Activated naive CD8-positive, alpha-beta T cell treated with anti-CD3 and anti-CD28 coated beads, Interleukin-2, amount 10 ng/mL, durations not matched to agents 7 days and 5 days (primary cell): ENCODE data around the gene KRTAP5-3. TPM values are rescaled to one million over a fixed set of nuclear protein-coding genes. Genes with fewer than 3 reads are reported as not detected.
A peak's percentile ranks its signal among the peaks of the same experiment; 100 is the strongest.
"Not testable (repeated sequence)": the region's sequence is repeated elsewhere in the genome, so short reads cannot be mapped to it uniquely, and the experiment has no call there.

Experiments used
- ATAC-seq: fragments of 150-1000 bp; cut with Tn5 transposase; one replicate; pipeline ENCODE4 v1.10.0; 2021; ENCODE audit warnings: low read depth, moderate library complexity
- POLR2A ChIA-PET: fragments of 350-600 bp; sonication (Branson Sonifier 250); formaldehyde crosslinking; loops from one replicate; lab custom pipeline; 2021; ENCODE audit warnings: antibody characterized with exemption; lab: Charles Lee
- DNase-seq: peaks from one replicate; pipeline ENCODE4 v3.0.0; 2021
- H3K27ac Mint-ChIP-seq: one replicate; pipeline ENCODE4 v1.8.0; 2022; ENCODE audit warnings: mild to moderate bottlenecking, mixed read lengths
- H3K27me3 Mint-ChIP-seq: one replicate; pipeline ENCODE4 v1.8.0; 2022; ENCODE audit warnings: mild to moderate bottlenecking, moderate library complexity, mixed read lengths
- H3K36me3 Mint-ChIP-seq: one replicate; pipeline ENCODE4 v1.8.0; 2021; ENCODE audit warnings: mild to moderate bottlenecking, mixed read lengths
- H3K4me1 Mint-ChIP-seq: one replicate; pipeline ENCODE4 v1.8.0; 2021; ENCODE audit warnings: mixed read lengths
- H3K4me3 Mint-ChIP-seq: one replicate; pipeline ENCODE4 v1.8.0; 2022; ENCODE audit warnings: mild to moderate bottlenecking, moderate library complexity, mixed read lengths
- H3K9me3 Mint-ChIP-seq: one replicate; pipeline ENCODE4 v1.8.0; 2021; ENCODE audit warnings: mixed read lengths
- total RNA-seq, 2 experiments: library from RNA; stranded (reverse); gene quantifications; one replicate each; pipeline ENCODE4 v1.2.3, GENCODE V29; 2021

Gene KRTAP5-3
- total RNA-seq, 2 experiments from 2014 or later, result not detected

DNA sequence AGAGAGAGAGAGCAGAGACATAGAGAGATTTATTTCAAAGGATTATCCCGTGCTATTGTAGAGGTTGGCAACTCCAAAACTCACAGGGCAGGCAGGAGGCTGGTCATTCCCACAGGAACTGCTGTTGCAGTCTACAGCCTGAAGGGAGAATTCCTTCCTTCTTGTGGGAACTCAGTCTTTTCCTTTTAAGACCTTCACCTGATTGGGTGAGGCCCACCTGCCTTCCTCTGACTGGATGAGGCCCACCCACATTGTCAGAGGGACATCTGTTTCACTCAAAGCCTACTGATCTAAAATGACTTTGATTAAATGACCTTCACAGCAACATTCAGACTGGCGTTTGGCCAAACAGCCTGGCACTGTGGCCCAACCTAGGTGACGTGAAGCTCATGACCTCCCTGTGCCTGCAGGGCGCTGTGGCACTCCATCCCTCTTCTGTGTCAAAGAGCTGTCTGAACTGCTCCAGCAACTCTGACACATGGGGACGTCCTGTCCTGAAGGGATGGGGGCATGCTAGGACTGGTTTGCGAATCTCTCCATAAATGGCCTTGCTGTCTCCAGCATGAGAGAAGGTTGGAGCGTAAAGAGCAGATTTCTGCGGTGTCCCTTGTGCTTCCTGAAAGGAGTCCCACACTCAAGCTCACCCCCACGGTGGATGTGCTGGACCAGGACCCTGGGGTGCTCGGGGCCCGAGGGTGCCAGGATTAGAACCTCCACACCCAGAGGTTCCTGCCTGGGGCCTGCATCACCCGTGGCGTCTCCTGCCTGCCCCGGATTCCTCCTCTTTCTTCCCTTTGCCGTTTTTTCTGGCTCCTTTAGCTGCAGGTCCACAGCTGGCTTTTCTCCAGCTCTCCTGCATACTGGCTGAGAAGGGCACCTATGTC lies 42.0 kb upstream of the KRTAP5-3 start:
- DNase-seq (no peak), ATAC-seq (no peak)
- no peaks in the 10 kb centered on the region for H3K4me1 Mint-ChIP-seq
- POLR2A ChIA-PET, result no interaction called here
- H3K4me3 Mint-ChIP-seq, result no peak overlapping the region
- H3K9me3 Mint-ChIP-seq, result no peaks in the 10 kb centered on the region
- peaks cover 8% of the 10 kb centered on the region for H3K27me3 Mint-ChIP-seq
- H3K36me3 Mint-ChIP-seq, result no peaks in the 10 kb centered on the region
- no peak overlapping the region for H3K27ac Mint-ChIP-seq

DNA sequence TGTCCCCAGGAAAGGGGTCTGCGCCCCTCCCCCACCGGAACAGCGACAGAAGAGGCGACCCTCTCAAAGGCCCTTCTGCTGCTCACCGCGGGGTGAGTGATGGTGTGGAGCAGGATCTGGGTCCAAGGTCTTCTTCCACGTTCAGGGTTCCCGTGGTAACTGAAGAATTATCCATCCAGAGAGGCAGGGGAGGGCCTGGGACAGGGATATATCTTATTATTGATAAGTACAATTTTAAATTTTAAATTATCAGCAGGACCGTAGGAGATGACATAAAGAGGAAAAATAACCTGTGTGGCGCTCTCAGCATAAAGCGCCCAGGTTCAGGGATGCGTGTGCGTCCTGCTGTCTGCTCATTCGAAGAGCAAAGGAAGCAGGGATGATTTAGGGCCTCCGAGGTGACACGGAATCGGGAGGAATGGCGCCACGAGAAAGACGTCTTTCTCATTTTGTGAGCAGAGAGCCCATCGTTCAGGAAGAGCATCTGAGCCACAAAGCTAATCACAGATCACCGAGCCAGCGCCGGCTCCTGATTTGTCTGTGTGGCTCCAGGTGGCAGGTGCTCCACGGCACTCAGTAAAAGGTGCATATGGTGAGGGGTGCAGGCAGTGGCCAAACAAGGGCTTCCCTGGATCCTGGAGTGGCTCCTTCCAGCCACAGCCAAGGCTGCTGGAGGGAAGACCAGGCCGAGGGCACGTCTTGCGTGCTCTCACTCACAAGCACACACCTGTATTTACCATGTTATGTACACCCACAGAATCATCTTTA lies 40.6 kb upstream of the KRTAP5-3 start:
- no peak for DNase-seq
- no peak overlapping the region for H3K4me3 Mint-ChIP-seq
- no peaks in the 10 kb centered on the region for H3K9me3 Mint-ChIP-seq
- POLR2A ChIA-PET, result no interaction called here
- peaks cover 5% of the 10 kb centered on the region for H3K27me3 Mint-ChIP-seq
- H3K36me3 Mint-ChIP-seq, result no peaks in the 10 kb centered on the region
- H3K27ac Mint-ChIP-seq, result no peak overlapping the region
- no peaks in the 10 kb centered on the region for H3K4me1 Mint-ChIP-seq
- no peak for ATAC-seq

DNA sequence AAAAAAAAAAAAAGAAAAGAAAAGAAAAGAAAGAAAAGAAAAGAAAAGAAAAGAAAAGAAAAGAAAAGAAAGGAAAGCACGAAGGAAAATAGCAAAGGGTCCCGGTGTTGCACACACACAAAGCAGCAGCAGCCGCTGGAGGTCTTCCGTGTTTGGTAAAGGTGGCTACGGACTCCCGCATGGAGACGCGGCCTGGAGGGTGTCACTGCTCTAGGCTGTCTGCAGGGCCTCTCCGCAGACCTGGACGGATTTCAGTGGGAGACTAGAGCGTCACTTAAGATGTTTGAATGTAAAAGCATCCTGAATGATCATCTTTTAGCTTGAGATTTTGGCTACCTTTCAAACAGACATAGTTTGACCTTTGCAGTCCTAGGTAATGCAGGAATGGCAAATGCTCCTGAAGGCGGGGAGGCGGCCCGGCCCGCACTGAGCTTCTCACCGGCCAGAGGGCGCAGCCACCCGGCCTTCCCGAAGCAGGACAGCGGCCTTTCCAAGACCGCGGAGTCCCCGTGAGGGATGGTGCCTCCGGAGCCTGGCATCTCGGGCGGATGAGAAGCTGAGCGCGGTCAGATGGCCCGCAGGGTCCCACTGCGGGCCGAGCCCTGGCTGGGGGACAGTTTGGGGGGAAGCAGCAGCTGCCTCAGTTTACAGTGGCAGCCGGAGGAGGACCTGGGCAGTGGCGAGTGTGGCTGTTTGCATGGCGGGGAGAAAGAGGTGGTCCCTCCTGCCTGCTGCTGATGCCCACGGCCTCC lies 39.8 kb upstream of the KRTAP5-3 start:
- POLR2A ChIA-PET, result interaction anchor here (0.7 kb wide), 1 partner anchor 9 kb away, joined by 7 read pairs; no protein-coding TSS in a partner anchor
- Mint-ChIP-seq H3K27me3 (peaks cover 5% of the 10 kb centered on the region), H3K27ac (no peak overlapping the region), H3K36me3 (no peaks in the 10 kb centered on the region), H3K9me3 (no peaks in the 10 kb centered on the region), H3K4me3 (no peak overlapping the region), H3K4me1 (no peaks in the 10 kb centered on the region)
- no peak for DNase-seq
- no peak for ATAC-seq

DNA sequence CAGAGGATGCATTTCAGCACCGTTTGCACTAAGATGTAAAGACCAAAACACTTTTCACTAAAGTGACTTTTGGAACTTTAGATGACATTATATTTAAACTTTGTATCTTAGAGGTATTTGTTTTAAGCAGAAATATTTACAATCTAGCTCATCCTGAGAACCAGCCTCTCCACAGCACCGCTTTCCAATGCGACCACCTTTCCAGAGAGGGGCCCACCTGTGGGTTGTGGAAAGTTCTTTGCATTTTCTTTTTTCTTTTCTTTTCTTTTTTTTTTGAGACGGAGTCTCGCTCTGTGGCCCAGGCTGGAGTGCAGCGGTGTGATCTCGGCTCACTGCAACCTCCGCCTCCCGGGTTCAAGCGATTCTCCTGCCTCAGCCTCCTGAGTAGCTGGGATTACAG lies 38.3 kb upstream of the KRTAP5-3 start:
- not testable (repeated sequence) for H3K27me3 Mint-ChIP-seq, H3K36me3 Mint-ChIP-seq, ATAC-seq, DNase-seq, H3K4me3 Mint-ChIP-seq, H3K4me1 Mint-ChIP-seq, H3K27ac Mint-ChIP-seq, H3K9me3 Mint-ChIP-seq
- POLR2A ChIA-PET, result interaction anchor here (0.6 kb wide), 1 partner anchor 88 kb away, joined by 3 read pairs; no protein-coding TSS in a partner anchor

DNA sequence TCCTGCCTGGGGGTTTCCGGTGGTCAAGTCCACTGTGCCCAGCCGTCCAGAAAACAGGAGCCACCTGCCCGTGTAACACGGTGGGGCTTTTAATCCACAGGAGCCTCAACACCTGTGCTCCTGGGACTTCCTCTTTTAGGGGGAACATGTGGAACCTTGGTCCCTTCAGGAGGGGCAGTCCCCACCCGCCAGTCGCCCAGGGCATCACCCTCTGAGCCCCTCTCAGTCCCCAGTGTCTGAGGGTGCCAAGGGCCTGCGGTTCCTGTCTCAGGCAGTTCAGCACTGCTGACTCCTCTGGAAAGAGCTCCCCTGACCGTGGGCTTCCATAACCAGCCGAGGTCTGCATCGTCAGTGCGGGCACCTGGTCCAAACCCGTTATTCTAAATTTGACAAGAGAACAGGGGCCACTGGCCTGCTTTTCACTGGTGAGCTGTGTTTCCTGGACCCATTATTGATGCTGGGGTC lies 37.1 kb upstream of the KRTAP5-3 start:
- H3K9me3 Mint-ChIP-seq, result no peaks in the 10 kb centered on the region
- H3K4me3 Mint-ChIP-seq, result no peak overlapping the region
- H3K36me3 Mint-ChIP-seq, result no peaks in the 10 kb centered on the region
- H3K27ac Mint-ChIP-seq, result no peak overlapping the region
- no peaks in the 10 kb centered on the region for H3K4me1 Mint-ChIP-seq
- no peak for ATAC-seq
- DNase-seq, result no peak
- H3K27me3 Mint-ChIP-seq, result peaks cover 1% of the 10 kb centered on the region
- POLR2A ChIA-PET, result no interaction called here

DNA sequence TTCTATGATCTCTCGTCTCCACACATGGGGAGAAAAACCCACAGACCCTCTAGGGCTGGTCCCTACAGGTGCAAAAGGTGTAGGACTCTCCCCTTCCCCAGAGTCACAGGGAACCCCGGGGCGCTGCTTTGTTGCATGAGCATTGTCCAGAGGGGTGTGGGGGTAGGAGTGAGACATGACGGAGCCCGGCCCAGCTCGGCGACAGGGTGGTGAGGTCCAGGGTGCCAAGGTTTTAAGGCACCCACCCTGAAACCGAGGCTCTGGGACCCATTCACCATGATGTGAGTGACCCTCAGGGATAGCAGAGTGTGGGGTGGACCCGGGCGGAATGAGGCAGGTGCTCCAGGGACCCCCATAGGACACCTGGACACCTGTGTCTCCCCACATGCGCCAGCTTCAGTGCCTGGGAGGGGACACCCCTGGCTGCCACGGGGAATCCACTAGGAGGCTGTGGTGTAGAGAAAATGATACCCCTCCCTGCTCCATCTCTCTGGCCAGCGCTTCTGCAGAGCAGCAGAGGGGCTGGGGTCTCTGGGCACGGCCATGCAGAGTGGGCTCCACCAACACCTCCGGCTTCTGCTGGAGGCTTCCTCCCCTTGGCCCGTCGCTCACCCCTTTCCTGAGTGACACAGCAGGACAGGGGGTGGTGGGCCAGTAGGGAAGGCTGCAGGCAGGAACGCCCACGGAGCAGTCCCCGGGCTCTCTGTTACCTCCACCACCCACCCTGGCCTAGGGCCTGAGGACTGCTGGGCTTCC lies 36.5 kb upstream of the KRTAP5-3 start:
- no peak overlapping the region for H3K27ac Mint-ChIP-seq
- no peak for ATAC-seq
- no peaks in the 10 kb centered on the region for H3K9me3 Mint-ChIP-seq
- no peaks in the 10 kb centered on the region for H3K4me1 Mint-ChIP-seq
- no peaks in the 10 kb centered on the region for H3K36me3 Mint-ChIP-seq
- H3K27me3 Mint-ChIP-seq, result peaks cover 5% of the 10 kb centered on the region
- DNase-seq, result no peak
- H3K4me3 Mint-ChIP-seq, result no peak overlapping the region
- POLR2A ChIA-PET, result no interaction called here

DNA sequence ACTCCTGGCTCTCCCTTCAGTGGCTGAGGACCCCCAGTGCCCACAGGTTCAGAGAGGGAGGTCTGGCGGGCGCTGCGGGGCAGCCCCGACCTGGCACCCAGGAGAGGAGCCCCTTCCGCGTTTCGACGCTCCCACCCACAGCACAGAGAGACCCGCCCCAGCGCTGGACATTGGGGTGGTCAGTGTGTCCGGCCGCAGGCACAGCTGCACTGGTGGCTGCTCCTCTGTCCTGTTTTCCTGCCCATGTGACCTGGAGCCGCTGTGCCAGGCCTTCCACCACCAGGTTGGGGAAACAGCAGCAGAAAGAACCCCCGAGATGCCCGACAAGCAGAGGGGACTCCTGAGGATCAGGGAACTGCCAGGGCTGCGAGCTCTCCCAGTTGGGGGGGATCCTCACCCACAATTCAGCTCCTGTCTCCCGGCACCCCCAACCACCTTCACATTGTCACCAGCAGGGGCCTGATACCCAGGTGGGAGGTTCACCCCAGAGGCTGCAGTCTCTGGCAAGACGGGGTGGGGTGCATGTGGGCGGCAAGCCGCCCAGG lies 35.0 kb upstream of the KRTAP5-3 start:
- POLR2A ChIA-PET, result no interaction called here
- DNase-seq (no peak), ATAC-seq (no peak)
- Mint-ChIP-seq H3K27me3 (peaks cover 6% of the 10 kb centered on the region), H3K27ac (no peak overlapping the region), H3K4me1 (no peaks in the 10 kb centered on the region), H3K9me3 (no peaks in the 10 kb centered on the region), H3K36me3 (no peaks in the 10 kb centered on the region), H3K4me3 (no peak overlapping the region)

DNA sequence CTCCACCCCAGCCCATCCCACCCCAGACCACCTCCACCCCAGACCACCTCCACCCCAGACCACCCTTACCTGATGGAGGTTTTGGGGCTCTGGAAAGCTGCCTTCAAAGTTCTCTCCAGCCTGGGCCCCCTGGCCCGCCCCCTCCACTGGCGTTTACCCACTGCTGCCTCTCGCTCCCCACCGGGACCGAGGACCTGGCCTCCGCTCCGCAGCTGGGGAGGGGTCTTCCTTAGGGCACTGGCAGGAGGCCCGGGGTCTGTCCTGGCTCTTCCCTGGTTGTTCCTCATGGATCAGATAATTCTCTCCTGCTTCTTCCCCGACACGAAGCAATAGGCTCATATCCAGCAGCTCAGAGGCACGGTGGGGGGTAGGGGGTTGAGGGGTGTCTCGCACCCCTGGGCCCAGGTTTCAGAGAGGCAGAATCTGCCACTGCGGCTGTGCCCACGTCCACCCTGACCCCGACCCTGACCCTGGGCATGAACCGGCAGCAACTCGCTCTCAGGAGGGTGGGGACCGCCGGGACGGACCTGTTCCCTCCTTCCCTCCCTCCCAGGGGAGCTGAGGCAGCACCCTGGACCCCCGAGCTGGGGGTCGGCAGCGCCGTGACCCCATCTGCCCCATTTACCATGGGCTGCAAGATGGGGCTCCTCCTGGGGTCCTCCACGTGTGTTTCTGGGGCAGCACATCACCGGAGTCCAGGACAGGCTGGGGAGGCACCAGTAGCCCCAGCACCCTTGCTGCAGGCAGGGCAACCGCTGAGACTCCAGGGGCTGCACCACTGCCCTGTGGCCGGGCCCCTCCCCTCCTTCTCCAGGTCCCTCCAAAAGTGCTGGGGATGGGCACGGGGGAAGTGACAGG lies 34.3 kb upstream of the KRTAP5-3 start:
- Mint-ChIP-seq H3K4me3 (no peak overlapping the region), H3K27ac (no peak overlapping the region), H3K4me1 (no peaks in the 10 kb centered on the region), H3K27me3 (peaks cover 6% of the 10 kb centered on the region), H3K9me3 (no peaks in the 10 kb centered on the region), H3K36me3 (no peaks in the 10 kb centered on the region)
- DNase-seq (no peak), ATAC-seq (no peak)
- POLR2A ChIA-PET, result no interaction called here

DNA sequence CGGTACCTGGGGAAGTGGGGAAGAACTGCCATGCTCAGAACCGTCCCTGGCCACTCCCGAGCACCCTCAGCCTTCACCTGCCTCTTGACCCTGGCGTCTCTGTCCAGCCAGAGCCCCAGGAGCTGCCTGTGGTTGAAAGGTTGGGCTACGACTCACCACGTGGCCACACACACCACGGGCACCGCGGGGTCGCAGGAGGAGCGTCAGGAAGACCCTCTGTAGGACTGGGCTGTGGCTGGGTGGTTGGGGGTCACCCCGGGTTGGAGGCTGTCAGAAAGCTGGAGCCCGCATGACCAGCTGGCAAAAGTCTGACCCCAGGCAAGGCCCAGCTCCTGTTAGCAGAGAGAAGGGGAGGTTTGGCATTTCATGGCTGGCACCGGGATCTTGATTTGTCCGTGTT lies 32.8 kb upstream of the KRTAP5-3 start:
- ATAC-seq, result no peak
- Mint-ChIP-seq H3K9me3 (no peaks in the 10 kb centered on the region), H3K4me3 (no peak overlapping the region), H3K36me3 (no peaks in the 10 kb centered on the region), H3K4me1 (no peaks in the 10 kb centered on the region), H3K27ac (no peak overlapping the region), H3K27me3 (peaks cover 6% of the 10 kb centered on the region)
- DNase-seq, result no peak
- POLR2A ChIA-PET, result no interaction called here

DNA sequence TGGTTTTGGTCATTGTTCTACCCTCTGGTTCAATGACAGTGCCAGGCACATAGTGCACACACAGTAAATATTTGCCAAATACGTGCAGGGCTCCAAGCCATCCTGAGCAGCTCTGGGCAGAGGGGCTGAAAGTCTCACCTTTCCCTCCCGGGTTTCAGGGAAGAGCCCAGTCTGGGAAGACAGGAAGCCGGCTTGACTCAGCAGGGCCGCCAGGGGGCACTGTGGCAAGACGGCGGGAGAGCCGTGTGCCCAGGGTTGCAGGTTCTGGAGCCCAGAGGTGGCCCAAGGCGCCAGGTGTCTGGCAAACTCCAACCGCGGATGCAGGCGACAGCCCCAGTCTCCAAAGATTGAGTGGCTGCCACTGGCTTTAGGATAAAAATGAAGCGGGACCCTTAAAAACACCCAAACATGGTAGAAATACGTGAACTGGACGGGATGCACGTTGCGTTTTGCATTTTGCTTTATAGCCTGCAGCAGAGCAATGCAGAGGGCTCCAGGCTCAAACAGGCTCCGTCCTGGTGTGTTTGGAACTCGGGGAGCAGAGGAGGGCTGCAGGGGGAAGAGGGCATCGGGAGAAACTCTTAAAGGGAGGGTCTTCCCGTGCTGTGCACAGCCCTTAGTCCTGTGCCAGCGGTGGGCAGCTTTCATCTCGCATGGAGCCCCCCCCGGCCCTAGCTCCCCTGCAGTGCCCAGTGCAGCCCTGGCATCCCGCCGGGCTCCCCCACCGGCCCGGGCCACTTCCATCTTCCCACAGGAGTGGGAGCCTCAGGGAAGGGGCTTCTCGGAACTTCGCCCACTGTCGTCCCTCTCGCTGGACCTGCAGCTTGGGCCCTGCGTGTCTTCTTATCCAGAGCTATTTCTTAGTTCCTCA lies 32.0 kb upstream of the KRTAP5-3 start:
- POLR2A ChIA-PET, result no interaction called here
- ATAC-seq (no peak), DNase-seq (peak; percentile 59)
- Mint-ChIP-seq H3K27me3 (peaks cover 6% of the 10 kb centered on the region), H3K4me1 (no peaks in the 10 kb centered on the region), H3K27ac (no peak overlapping the region), H3K9me3 (no peaks in the 10 kb centered on the region), H3K4me3 (no peak overlapping the region), H3K36me3 (no peaks in the 10 kb centered on the region)

DNA sequence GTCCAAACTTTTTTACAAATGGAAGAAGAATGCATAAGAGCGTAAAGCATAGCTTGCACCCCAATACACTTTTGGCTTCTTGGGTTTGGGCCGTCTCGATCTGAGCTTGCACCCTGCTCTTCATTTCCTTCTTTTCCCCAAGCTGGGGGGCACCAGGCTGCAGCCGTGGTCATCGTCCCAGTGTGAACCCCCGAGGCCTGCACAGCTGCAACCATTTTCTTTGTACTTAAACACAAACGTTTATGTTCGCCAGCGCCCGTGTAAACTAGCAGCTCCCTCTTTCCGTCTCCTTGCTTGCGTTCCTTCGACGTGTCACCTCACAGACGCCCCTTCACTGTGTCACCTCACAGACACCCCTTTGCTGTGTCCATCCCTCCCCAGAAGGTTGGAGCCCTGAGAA lies 31.4 kb upstream of the KRTAP5-3 start:
- H3K4me1 Mint-ChIP-seq, result no peaks in the 10 kb centered on the region
- no peak overlapping the region for H3K27ac Mint-ChIP-seq
- DNase-seq, result no peak
- H3K9me3 Mint-ChIP-seq, result no peaks in the 10 kb centered on the region
- no peak for ATAC-seq
- no peak overlapping the region for H3K4me3 Mint-ChIP-seq
- peaks cover 5% of the 10 kb centered on the region for H3K27me3 Mint-ChIP-seq
- POLR2A ChIA-PET, result interaction anchor here (0.5 kb wide), 1 partner anchor 8 kb away, joined by 7 read pairs; no protein-coding TSS in a partner anchor
- no peaks in the 10 kb centered on the region for H3K36me3 Mint-ChIP-seq
